SK-N-SH (cell line): ENCODE data around the gene DCDC2. TPM values are rescaled to one million over a fixed set of nuclear protein-coding genes. Genes with fewer than 3 reads are reported as not detected.

Experiments
- CTCF ChIA-PET: fragments of 300-600, 350-600 bp; formaldehyde crosslinking; extraction: SDS; loops from one replicate; lab custom pipeline; 2021; lab: Yijun Ruan, JAX
- POLR2A ChIA-PET: fragments of 350-600 bp; sonication (Branson Sonifier 250); formaldehyde crosslinking; extraction: SDS; loops from one replicate; lab custom pipeline; 2020; ENCODE audit warnings: antibody characterized with exemption, inconsistent platforms; lab: Yijun Ruan, JAX
- DNase-seq: peaks from one replicate; pipeline ENCODE4 v3.0.0; 2012
- H2AFZ ChIP-seq: fragments of 200-600 bp; sonication (generic); 2 replicates; pipeline ENCODE4 v1.8.1; 2016; ENCODE audit warnings: antibody characterized with exemption, mild to moderate bottlenecking, low read depth
- H3F3A ChIP-seq: fragments of 200-600 bp; sonication (generic); replicated peaks from 2 replicates; pipeline ENCODE3; 2016; ENCODE audit warnings: antibody characterized with exemption, mild to moderate bottlenecking; ENCODE audit not compliant: insufficient read depth
- H3K27ac ChIP-seq, 2 experiments: fragments of 200-500 bp in 1 of 2; fragments of 200-600 bp in 1 of 2; sonication (Bioruptor generic) in 1 of 2; sonication (generic), shearing (Covaris generic) in 1 of 2; 2 replicates each; pipeline versions ENCODE4 v1.5.1 to v1.6.1; 2014 to 2016; ENCODE audit warnings: low read depth in 2 of 2, inconsistent platforms in 1 of 2, low read length in 1 of 2, mild to moderate bottlenecking in 1 of 2, mixed read lengths in 1 of 2
- H3K27me3 ChIP-seq: fragments of 200-600 bp; sonication (generic), shearing (Covaris generic); 2 replicates; pipeline ENCODE4 v1.6.1; 2016; ENCODE audit warnings: mixed run types; ENCODE audit not compliant: insufficient read depth
- H3K36me3 ChIP-seq, 2 experiments: fragments of 200-500 bp in 1 of 2; fragments of 200-600 bp in 1 of 2; sonication (Bioruptor generic) in 1 of 2; sonication (generic) in 1 of 2; replicated peaks in 1 of 2; 2 replicates each; pipeline versions ENCODE3 to v1.5.1; 2014 to 2016; ENCODE audit warnings: low read length in 1 of 2, mild to moderate bottlenecking in 1 of 2; ENCODE audit not compliant: insufficient read depth in 2 of 2, control insufficient read depth in 1 of 2
- H3K4me1 ChIP-seq, 2 experiments: fragments of 200-500 bp in 1 of 2; fragments of 200-600 bp in 1 of 2; sonication (Bioruptor generic) in 1 of 2; sonication (generic), shearing (Covaris generic) in 1 of 2; 2 replicates each; pipeline versions ENCODE4 v1.5.1 to v1.6.1; 2014 to 2016; ENCODE audit warnings: low read depth in 1 of 2, low read length in 1 of 2, mixed run types in 1 of 2; ENCODE audit not compliant: insufficient read depth in 2 of 2, control insufficient read depth in 1 of 2
- H3K4me2 ChIP-seq: fragments of 200-600 bp; sonication (generic), shearing (Covaris generic); 2 replicates; pipeline ENCODE4 v1.6.1; 2017; ENCODE audit warnings: mixed run types
- H3K4me3 ChIP-seq, 2 experiments: fragments of 200-500 bp in 1 of 2; fragments of 200-600 bp in 1 of 2; sonication (Bioruptor generic) in 1 of 2; sonication (generic), shearing (Covaris generic) in 1 of 2; 2 replicates each; pipeline versions ENCODE4 v1.5.1 to v1.8.1; 2014 to 2016; ENCODE audit warnings: low read depth in 2 of 2, inconsistent platforms in 1 of 2, low read length in 1 of 2, mild to moderate bottlenecking in 1 of 2, mixed read lengths in 1 of 2, moderate library complexity in 1 of 2
- H3K79me2 ChIP-seq: fragments of 200-600 bp; sonication (generic); 2 replicates; pipeline ENCODE4 v1.8.1; 2017; ENCODE audit warnings: mild to moderate bottlenecking; ENCODE audit not compliant: insufficient read depth
- H3K9ac ChIP-seq: fragments of 200-600 bp; sonication (generic); 2 replicates; pipeline ENCODE4 v1.6.1; 2017; ENCODE audit warnings: mixed run types
- H3K9me2 ChIP-seq: fragments of 200-600 bp; sonication (generic); 2 replicates; pipeline ENCODE4 v1.6.1; 2017; ENCODE audit warnings: mixed run types
- H3K9me3 ChIP-seq: fragments of 200-600 bp; sonication (generic); 2 replicates; pipeline ENCODE4 v1.6.1; 2017; ENCODE audit warnings: mixed run types, mild to moderate bottlenecking, moderate library complexity
- H4K20me1 ChIP-seq: fragments of 200-600 bp; sonication (generic); 2 replicates; pipeline ENCODE4 v1.6.1; 2017; ENCODE audit warnings: mild to moderate bottlenecking, mixed run types; ENCODE audit not compliant: insufficient read depth
- CHD2 ChIP-seq: fragments of 150-350 bp; IDR thresholded peaks from 2 replicates; pipeline ENCODE4 v1.6.1; 2018; ENCODE audit warnings: low read length; ENCODE audit not compliant: partially characterized antibody
- CTCF ChIP-seq: fragments of 200-600 bp; sonication (generic); IDR thresholded peaks from 2 replicates; pipeline ENCODE4 v1.6.1; 2017; ENCODE audit warnings: antibody characterized with exemption, mild to moderate bottlenecking, moderate library complexity
- EP300 ChIP-seq, 2 experiments: IDR thresholded peaks; 2 replicates each; pipeline versions ENCODE4 v1.4.0 to v1.6.1; 2012; ENCODE audit warnings: borderline replicate concordance in 1 of 2, low read depth in 1 of 2, low read length in 1 of 2
- FOSL2 ChIP-seq: IDR thresholded peaks from 2 replicates; pipeline ENCODE4 v1.4.0; 2012; ENCODE audit warnings: low read depth, mild to moderate bottlenecking, moderate library complexity, borderline replicate concordance
- FOXJ3 ChIP-seq: sonication (generic); formaldehyde crosslinking; IDR thresholded peaks from 2 replicates; pipeline ENCODE4 v1.5.1; 2020; ENCODE audit warnings: mild to moderate bottlenecking, missing genetic modification reagents
- FOXM1 ChIP-seq: IDR thresholded peaks from 2 replicates; pipeline ENCODE4 v1.4.0; 2012; ENCODE audit warnings: low read depth, mild to moderate bottlenecking
- GABPA ChIP-seq: IDR thresholded peaks from 2 replicates; pipeline ENCODE4 v1.4.0; 2012; ENCODE audit warnings: low read depth, mild to moderate bottlenecking
- IRF3 ChIP-seq: fragments of 150-350 bp; IDR thresholded peaks from 2 replicates; pipeline ENCODE4 v1.6.1; 2016; ENCODE audit warnings: mild to moderate bottlenecking, low read depth, low read length
- JUND ChIP-seq: IDR thresholded peaks from 2 replicates; pipeline ENCODE4 v1.4.0; 2012
- MAX ChIP-seq: IDR thresholded peaks from 2 replicates; pipeline ENCODE4 v1.4.0; 2012; ENCODE audit warnings: low read depth
- MEF2A ChIP-seq: IDR thresholded peaks from 2 replicates; pipeline ENCODE4 v1.4.0; 2012; ENCODE audit warnings: low read depth, borderline replicate concordance
- MXI1 ChIP-seq: IDR thresholded peaks from 2 replicates; pipeline ENCODE4 v1.6.1; 2012; ENCODE audit warnings: mild to moderate bottlenecking, low read depth, low read length, improper control_type of control experiment
- POLR2AphosphoS5 ChIP-seq: IDR thresholded peaks from 2 replicates; pipeline ENCODE4 v1.6.1; 2012; ENCODE audit warnings: low read depth, low read length
- RCOR1 ChIP-seq: fragments of 150-350 bp; IDR thresholded peaks from 2 replicates; pipeline ENCODE4 v1.6.1; 2017; ENCODE audit warnings: antibody characterized with exemption, low read length
- SIN3A ChIP-seq: IDR thresholded peaks from 2 replicates; pipeline ENCODE4 v1.6.1; 2012; ENCODE audit warnings: low read depth, mild to moderate bottlenecking, low read length, moderate library complexity, borderline replicate concordance
- SMC3 ChIP-seq: IDR thresholded peaks from 2 replicates; pipeline ENCODE4 v1.6.1; 2012; ENCODE audit warnings: low read depth, low read length, improper control_type of control experiment
- TAF1 ChIP-seq: IDR thresholded peaks from 2 replicates; pipeline ENCODE4 v1.6.1; 2012; ENCODE audit warnings: low read depth, mild to moderate bottlenecking, low read length, moderate library complexity, borderline replicate concordance
- TCF12 ChIP-seq: IDR thresholded peaks from 2 replicates; pipeline ENCODE4 v1.4.0; 2012
- TEAD4 ChIP-seq: IDR thresholded peaks from 2 replicates; pipeline ENCODE4 v1.4.0; 2012; ENCODE audit warnings: mild to moderate bottlenecking, borderline replicate concordance; ENCODE audit not compliant: insufficient read depth
- USF2 ChIP-seq: fragments of 150-350 bp; IDR thresholded peaks from 2 replicates; pipeline ENCODE4 v1.6.1; 2017; ENCODE audit warnings: antibody characterized with exemption, low read length, low read depth, borderline replicate concordance
- WGBS: methylation state at CpG from one replicate; pipeline ENCODE4 v1.1.6; 2017; ENCODE audit warnings: low lambda C conversion rate; 5-methylcytosine and 5-hydroxymethylcytosine counted together
- polyA plus RNA-seq, 3 experiments: library from polyadenylated mRNA; depleted of rRNA; stranded (reverse); fragments of >200 nt; gene quantifications; 2 replicates each; pipeline ENCODE4 v1.2.3, GENCODE V29; 2012

The DCDC2 gene
- polyA plus RNA-seq, 1 of the 3 experiments (the other 2 are of a cell fraction) = not detected

GRCh38 chr6:24194978-24195700, 162.7 kb downstream of the DCDC2 start:
- Histone ChIP-seq H3K4me3 (no peak overlapping the region), H3K27me3 (no peaks in the 10 kb centered on the region), H3K4me2 (no peak overlapping the region), H3K9ac (no peak overlapping the region), H3K27ac (no peak overlapping the region; a peak in 1 of 4 replicates), H4K20me1 (no peaks in the 10 kb centered on the region), H3K79me2 (no peaks in the 10 kb centered on the region), H3F3A (no peaks in the 10 kb centered on the region), H3K9me3 (no peaks in the 10 kb centered on the region), H3K4me1 (peaks cover 0 to 12% of the 10 kb centered on the region in 2 experiments; a peak in 2 of 4 replicates), H3K36me3 (no peaks in the 10 kb centered on the region), H3K9me2 (no peaks in the 10 kb centered on the region), H2AFZ (no peak overlapping the region)
- no peak for DNase-seq
- TF ChIP-seq EP300 (IDR thresholded peaks at IDR 0.05; ENCODE audit: borderline replicate concordance in 1 of 2, low read depth in 1 of 2, low read length in 1 of 2) = no peak
- no peak for TF ChIP-seq POLR2AphosphoS5
- no peak for TF ChIP-seq MEF2A
- no peak for TF ChIP-seq CTCF
- TF ChIP-seq FOSL2 = no peak
- TF ChIP-seq TEAD4 = no peak
- TF ChIP-seq CHD2 = no peak
- no peak for TF ChIP-seq TCF12
- no peak for TF ChIP-seq JUND
- no peak for TF ChIP-seq TAF1
- no peak for TF ChIP-seq SMC3
- TF ChIP-seq MXI1 = no peak
- no peak for TF ChIP-seq USF2
- TF ChIP-seq FOXJ3 (CRISPR knock-in tag) = no peak
- WGBS = 61% methylated on average over 2 of the region's 2 CpGs
- CTCF ChIA-PET = interaction anchor here (0.8 to 1.2 kb wide), 2 partner anchors 10 kb away, joined by 3 read pairs; no protein-coding TSS in a partner anchor
- POLR2A ChIA-PET = no interaction called here

- H3K9me3 ChIP-seq = no peaks in the 10 kb centered on the region
- H3K36me3 ChIP-seq = no peaks in the 10 kb centered on the region
- H3K27ac ChIP-seq = no peak overlapping the region
- H3K9me2 ChIP-seq = no peaks in the 10 kb centered on the region
- no peak for DNase-seq
- no peak overlapping the region for H3K9ac ChIP-seq
- peaks cover 0 to 14% of the 10 kb centered on the region in 2 experiments; a peak in 2 of 4 replicates for H3K4me1 ChIP-seq
- no peaks in the 10 kb centered on the region for H3F3A ChIP-seq
- no peak for TF ChIP-seq FOXM1
- TF ChIP-seq TAF1 = no peak
- no peak for TF ChIP-seq FOSL2
- no peak for TF ChIP-seq MAX
- TF ChIP-seq TEAD4 = no peak
- TF ChIP-seq SIN3A = no peak
- TF ChIP-seq RCOR1 = no peak
- no peak for TF ChIP-seq IRF3
- TF ChIP-seq GABPA = no peak
- no peak for TF ChIP-seq MEF2A
- TF ChIP-seq, all 33 proteins: peak for 0
- Histone ChIP-seq H3K4me3 (no peak overlapping the region), H3K79me2 (no peaks in the 10 kb centered on the region), H3K27me3 (no peaks in the 10 kb centered on the region), H2AFZ (no peak overlapping the region), H4K20me1 (no peaks in the 10 kb centered on the region), H3K4me2 (no peak overlapping the region)
- CTCF ChIA-PET = no interaction called here
- POLR2A ChIA-PET = no interaction called here
Measured at GRCh38 chr6:24193364-24193763, 164.5 kb downstream of the DCDC2 start.
